Activated naive CD8-positive, alpha-beta T cell treated with anti-CD3 and anti-CD28 coated beads, Interleukin-2, amount 10 ng/mL, durations not matched to agents 7 days and 5 days (primary cell): ENCODE measurements around the gene MMADHC. TPM values are rescaled to one million over a fixed set of nuclear protein-coding genes. Genes with fewer than 3 reads are reported as not detected.
A peak's percentile ranks its signal among the peaks of the same experiment; 100 is the strongest.

ENCODE experiments used
- ATAC-seq: fragments of 150-1000 bp; cut with Tn5 transposase; one replicate; pipeline ENCODE4 v1.10.0; 2021; ENCODE audit warnings: low read depth, moderate library complexity
- POLR2A ChIA-PET: fragments of 350-600 bp; sonication (Branson Sonifier 250); formaldehyde crosslinking; loops from one replicate; lab custom pipeline; 2021; ENCODE audit warnings: antibody characterized with exemption; lab: Charles Lee
- DNase-seq: peaks from one replicate; pipeline ENCODE4 v3.0.0; 2021
- H3K27ac Mint-ChIP-seq: one replicate; pipeline ENCODE4 v1.8.0; 2022; ENCODE audit warnings: mild to moderate bottlenecking, mixed read lengths
- H3K27me3 Mint-ChIP-seq: one replicate; pipeline ENCODE4 v1.8.0; 2022; ENCODE audit warnings: mild to moderate bottlenecking, moderate library complexity, mixed read lengths
- H3K36me3 Mint-ChIP-seq: one replicate; pipeline ENCODE4 v1.8.0; 2021; ENCODE audit warnings: mild to moderate bottlenecking, mixed read lengths
- H3K4me1 Mint-ChIP-seq: one replicate; pipeline ENCODE4 v1.8.0; 2021; ENCODE audit warnings: mixed read lengths
- H3K4me3 Mint-ChIP-seq: one replicate; pipeline ENCODE4 v1.8.0; 2022; ENCODE audit warnings: mild to moderate bottlenecking, moderate library complexity, mixed read lengths
- H3K9me3 Mint-ChIP-seq: one replicate; pipeline ENCODE4 v1.8.0; 2021; ENCODE audit warnings: mixed read lengths
- total RNA-seq, 2 experiments: library from RNA; stranded (reverse); gene quantifications; one replicate each; pipeline ENCODE4 v1.2.3, GENCODE V29; 2021

Gene MMADHC
- total RNA-seq, 2 experiments from 2014 or later, result 75.8 to 82.2 TPM

DNA sequence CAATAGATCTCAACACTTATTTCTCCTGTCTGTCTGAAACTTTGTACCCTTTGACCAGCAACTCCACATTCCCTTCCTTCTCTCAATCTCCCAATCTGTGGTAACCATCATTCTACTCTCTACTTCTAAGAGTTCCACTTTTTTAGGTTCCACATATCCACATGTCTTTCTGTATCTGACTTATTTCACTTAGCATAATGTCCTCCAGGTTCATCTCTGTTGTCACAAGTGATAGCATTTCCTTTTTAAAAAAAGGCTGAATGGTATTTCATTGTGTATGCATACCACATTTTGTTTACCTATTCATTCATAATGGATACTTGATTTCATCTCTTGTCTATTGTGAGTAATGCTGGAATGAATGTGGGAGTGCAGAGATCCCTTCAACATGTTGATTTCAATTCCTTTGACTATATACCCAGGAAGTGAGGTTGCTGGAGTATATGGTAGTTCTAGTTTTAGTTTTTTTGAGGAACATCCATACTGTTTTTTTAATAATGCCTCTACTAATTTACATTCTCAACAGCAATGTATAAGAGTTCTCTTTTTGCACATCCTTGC lies 18.8 kb upstream of the MMADHC start:
- H3K9me3 Mint-ChIP-seq, result no peaks in the 10 kb centered on the region
- no peaks in the 10 kb centered on the region for H3K36me3 Mint-ChIP-seq
- DNase-seq (no peak), ATAC-seq (no peak)
- H3K4me3 Mint-ChIP-seq, result no peak overlapping the region
- no peak overlapping the region for H3K27ac Mint-ChIP-seq
- POLR2A ChIA-PET, result no interaction called here
- peaks cover 2% of the 10 kb centered on the region for H3K27me3 Mint-ChIP-seq
- H3K4me1 Mint-ChIP-seq, result peaks cover 7% of the 10 kb centered on the region

- Mint-ChIP-seq H3K27ac (no peak overlapping the region), H3K27me3 (peaks cover 2% of the 10 kb centered on the region), H3K4me3 (no peak overlapping the region), H3K9me3 (peaks cover 3% of the 10 kb centered on the region), H3K36me3 (no peaks in the 10 kb centered on the region), H3K4me1 (peaks cover 11% of the 10 kb centered on the region)
- DNase-seq (no peak), ATAC-seq (no peak)
- POLR2A ChIA-PET, result no interaction called here
Observed at GRCh38 chr2:149603248-149603647, 15.7 kb upstream of the MMADHC start.

GRCh38 chr2:149601141-149601796 lies 13.7 kb upstream of the MMADHC start:
- Mint-ChIP-seq H3K4me3 (peak overlapping the region; percentile 29), H3K9me3 (peaks cover 3% of the 10 kb centered on the region), H3K27ac (peak overlapping the region; percentile 13), H3K36me3 (no peaks in the 10 kb centered on the region), H3K27me3 (peaks cover 4% of the 10 kb centered on the region), H3K4me1 (peaks cover 21% of the 10 kb centered on the region)
- no peak for DNase-seq
- POLR2A ChIA-PET, result no interaction called here
- peak; percentile 38 for ATAC-seq

GRCh38 chr2:149597668-149598326 lies 10.2 kb upstream of the MMADHC start:
- H3K9me3 Mint-ChIP-seq, result peaks cover 3% of the 10 kb centered on the region
- no peaks in the 10 kb centered on the region for H3K36me3 Mint-ChIP-seq
- peaks cover 21% of the 10 kb centered on the region for H3K4me1 Mint-ChIP-seq
- H3K4me3 Mint-ChIP-seq, result peak overlapping the region; percentile 5
- POLR2A ChIA-PET, result interaction anchor here (1.0 kb wide), 1 partner anchor 428 kb away, joined by 5 read pairs; no protein-coding TSS in a partner anchor
- peaks cover 20% of the 10 kb centered on the region for H3K27me3 Mint-ChIP-seq
- DNase-seq (peak; percentile 31), ATAC-seq (peak; percentile 97)
- peak overlapping the region; percentile 14 for H3K27ac Mint-ChIP-seq

DNA sequence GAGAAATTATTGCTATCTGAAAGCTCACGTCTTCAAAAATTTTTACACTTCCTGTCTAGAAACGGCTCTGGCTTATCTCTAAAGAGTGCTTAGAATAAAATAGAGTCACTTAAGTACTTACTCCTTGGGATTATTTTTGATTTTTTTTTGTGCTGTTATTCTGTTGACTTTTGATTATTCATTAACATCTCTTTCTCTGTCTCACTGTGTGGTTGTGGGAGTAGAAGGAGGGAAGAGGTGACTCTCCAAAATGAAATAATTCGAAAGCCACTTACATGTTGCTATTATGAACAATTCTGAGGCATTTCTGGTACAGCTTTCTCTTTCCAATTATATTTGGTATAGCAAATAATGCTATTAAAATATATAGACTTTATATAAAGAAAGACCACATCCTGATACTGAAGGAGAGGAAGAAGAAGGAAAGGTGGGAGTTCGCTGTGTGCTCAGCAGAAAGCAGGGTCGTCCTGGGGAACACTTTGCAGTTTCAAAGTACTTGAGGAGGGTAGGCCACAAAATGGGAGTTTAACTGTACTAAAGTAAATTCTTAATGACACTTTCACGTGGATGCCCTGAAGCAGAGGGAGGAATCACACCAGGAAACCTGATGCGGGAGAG lies 9.6 kb upstream of the MMADHC start:
- H3K27ac Mint-ChIP-seq, result peak overlapping the region; percentile 14

DNA sequence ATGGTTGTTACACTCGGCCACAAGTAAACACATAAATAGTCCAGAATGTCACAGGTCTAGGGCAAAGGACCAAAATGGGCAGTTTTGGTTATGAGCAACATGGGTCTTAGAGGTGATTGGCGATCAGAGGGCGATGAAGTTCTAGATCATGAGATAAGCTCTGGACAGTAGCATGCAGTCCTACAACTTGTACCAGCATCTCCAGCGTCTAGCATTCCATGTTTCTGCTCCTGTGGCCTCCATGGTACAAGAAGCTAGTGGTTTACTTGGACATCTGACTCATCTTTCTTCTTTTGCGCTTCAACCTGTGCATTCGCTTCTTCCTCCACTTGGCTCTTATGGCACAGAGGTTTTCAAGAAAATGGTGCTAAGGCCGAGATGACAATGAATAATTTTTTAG lies 8.9 kb upstream of the MMADHC start:
- POLR2A ChIA-PET, result no interaction called here
- Mint-ChIP-seq H3K36me3 (no peaks in the 10 kb centered on the region), H3K27me3 (peaks cover 29% of the 10 kb centered on the region), H3K27ac (no peak overlapping the region), H3K4me1 (peaks cover 16% of the 10 kb centered on the region), H3K4me3 (no peak overlapping the region), H3K9me3 (peaks cover 3% of the 10 kb centered on the region)
- ATAC-seq (no peak), DNase-seq (no peak)

More for the DNA sequence above, 9.6 kb upstream of the MMADHC start:
- peaks cover 3% of the 10 kb centered on the region for H3K9me3 Mint-ChIP-seq
- H3K36me3 Mint-ChIP-seq, result no peaks in the 10 kb centered on the region
- ATAC-seq, result no peak
- no peak for DNase-seq
- H3K27me3 Mint-ChIP-seq, result peaks cover 26% of the 10 kb centered on the region
- H3K4me1 Mint-ChIP-seq, result peaks cover 21% of the 10 kb centered on the region
- POLR2A ChIA-PET, result interaction anchor here (1.0 kb wide), 1 partner anchor 429 kb away, joined by 5 read pairs; no protein-coding TSS in a partner anchor
- peak overlapping the region; percentile 5 for H3K4me3 Mint-ChIP-seq

GRCh38 chr2:149595056-149595963 lies 7.7 kb upstream of the MMADHC start:
- POLR2A ChIA-PET, result interaction anchor here (0.6 kb wide), 1 partner anchor 1667 kb away, joined by 3 read pairs; the partner anchor contains the start of gene RBM43
- H3K36me3 Mint-ChIP-seq, result no peaks in the 10 kb centered on the region
- H3K4me3 Mint-ChIP-seq, result no peak overlapping the region
- no peak for DNase-seq
- peaks cover 29% of the 10 kb centered on the region for H3K27me3 Mint-ChIP-seq
- H3K9me3 Mint-ChIP-seq, result no peaks in the 10 kb centered on the region
- peaks cover 10% of the 10 kb centered on the region for H3K4me1 Mint-ChIP-seq
- H3K27ac Mint-ChIP-seq, result no peak overlapping the region
- ATAC-seq, result no peak

DNA sequence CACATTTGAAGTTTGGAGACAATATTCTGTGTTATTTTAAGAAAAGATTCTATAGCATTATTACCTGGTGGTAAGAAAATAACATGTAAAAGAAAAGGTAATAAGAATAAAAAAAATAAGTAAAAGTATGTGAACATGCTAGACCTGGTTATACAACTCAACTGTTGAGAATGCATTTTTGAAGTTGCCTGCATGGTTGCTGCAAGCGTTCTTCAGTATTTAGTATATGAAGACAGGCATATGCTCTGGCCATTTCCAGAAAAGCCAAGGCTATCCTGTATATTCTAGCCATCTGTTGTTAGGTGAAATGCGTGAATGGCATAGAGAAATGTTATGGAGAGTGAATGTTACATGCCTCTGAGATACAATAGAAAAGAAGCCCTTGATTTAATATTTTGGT lies 6.8 kb upstream of the MMADHC start:
- POLR2A ChIA-PET, result interaction anchor here (0.6 kb wide), 1 partner anchor 1667 kb away, joined by 3 read pairs; the partner anchor contains the start of gene RBM43
- DNase-seq, result no peak
- H3K27ac Mint-ChIP-seq, result no peak overlapping the region
- H3K27me3 Mint-ChIP-seq, result peaks cover 30% of the 10 kb centered on the region
- no peak overlapping the region for H3K4me3 Mint-ChIP-seq
- no peak for ATAC-seq
- peaks cover 10% of the 10 kb centered on the region for H3K4me1 Mint-ChIP-seq
- H3K36me3 Mint-ChIP-seq, result no peaks in the 10 kb centered on the region
- no peaks in the 10 kb centered on the region for H3K9me3 Mint-ChIP-seq

- peaks cover 25% of the 10 kb centered on the region for H3K4me1 Mint-ChIP-seq
- no peaks in the 10 kb centered on the region for H3K9me3 Mint-ChIP-seq
- H3K4me3 Mint-ChIP-seq, result peak overlapping the region; percentile 96
- ATAC-seq (no peak), DNase-seq (no peak)
- peak overlapping the region; percentile 100 for H3K27ac Mint-ChIP-seq
- POLR2A ChIA-PET, result interaction anchor here (1.2 kb wide), 1 partner anchor 1702 kb away, joined by 6 read pairs; the partner anchor contains the start of gene NMI
- H3K36me3 Mint-ChIP-seq, result peaks cover 15% of the 10 kb centered on the region
- H3K27me3 Mint-ChIP-seq, result peaks cover 17% of the 10 kb centered on the region
Observed at GRCh38 chr2:149587950-149588487, 444 bp upstream of the MMADHC start.

GRCh38 chr2:149586898-149587219 lies 716 bp downstream of the MMADHC start:
- DNase-seq (no peak), ATAC-seq (no peak)
- Mint-ChIP-seq H3K4me3 (peak overlapping the region; percentile 96), H3K36me3 (peaks cover 18% of the 10 kb centered on the region), H3K9me3 (no peaks in the 10 kb centered on the region), H3K27me3 (peaks cover 6% of the 10 kb centered on the region), H3K4me1 (peaks cover 27% of the 10 kb centered on the region), H3K27ac (peak overlapping the region; percentile 100)
- POLR2A ChIA-PET, result interaction anchor here (0.9 to 1.2 kb wide), 3 partner anchors 1674 to 1703 kb away, joined by 3 to 6 read pairs (median 3); partner anchors contain the start of gene NMI

- peak overlapping the region; percentile 96 for H3K4me3 Mint-ChIP-seq
- POLR2A ChIA-PET, result interaction anchor here (1.2 kb wide), 1 partner anchor 1702 kb away, joined by 3 read pairs; no protein-coding TSS in a partner anchor
- peaks cover 29% of the 10 kb centered on the region for H3K4me1 Mint-ChIP-seq
- H3K27ac Mint-ChIP-seq, result peak overlapping the region; percentile 44
- ATAC-seq (no peak), DNase-seq (no peak)
- H3K36me3 Mint-ChIP-seq, result peaks cover 18% of the 10 kb centered on the region
- peaks cover 6% of the 10 kb centered on the region for H3K27me3 Mint-ChIP-seq
- no peaks in the 10 kb centered on the region for H3K9me3 Mint-ChIP-seq
Observed at GRCh38 chr2:149586063-149586462, 1.5 kb downstream of the MMADHC start.

GRCh38 chr2:149585166-149585885 lies 2.2 kb downstream of the MMADHC start:
- Mint-ChIP-seq H3K27ac (no peak overlapping the region), H3K36me3 (peaks cover 22% of the 10 kb centered on the region), H3K4me1 (peaks cover 32% of the 10 kb centered on the region), H3K27me3 (peaks cover 6% of the 10 kb centered on the region), H3K9me3 (no peaks in the 10 kb centered on the region), H3K4me3 (peak overlapping the region; percentile 96)
- POLR2A ChIA-PET, result no interaction called here
- DNase-seq (no peak), ATAC-seq (no peak)
